Stimulated activated CD8-positive, alpha-beta memory T cell treated with anti-CD3 and anti-CD28 coated beads, Interleukin-12 subunit alpha, Interleukin-12 subunit beta, amount 100 ng/mL, for 24 hours (primary cell): ENCODE results near the gene PROCR.
"Not testable (repeated sequence)": the region's sequence is repeated elsewhere in the genome, so short reads cannot be mapped to it uniquely, and the experiment has no call there.

Source experiments
- DNase-seq: peaks from one replicate; pipeline ENCODE4 v3.0.0-alpha.2; 2020; ENCODE audit errors: extremely low read depth

PROCR gene

GRCh38 chr20:35165221-35166185 lies 6.4 kb upstream of the PROCR start:
- no peak for DNase-seq

GRCh38 chr20:35166242-35166830 lies 5.5 kb upstream of the PROCR start:
- DNase-seq: no peak

GRCh38 chr20:35167787-35168186 lies 4.1 kb upstream of the PROCR start:
- DNase-seq: no peak

- not testable (repeated sequence) for DNase-seq
Observed at GRCh38 chr20:35168701-35169409, 3.0 kb upstream of the PROCR start.

- no peak for DNase-seq
Observed at GRCh38 chr20:35171438-35171752, 477 bp upstream of the PROCR start.

- no peak for DNase-seq
Observed at GRCh38 chr20:35172434-35172806, 548 bp downstream of the PROCR start.

- DNase-seq: no peak
Observed at GRCh38 chr20:35173576-35174192, 1.8 kb downstream of the PROCR start.

- DNase-seq: no peak
Observed at GRCh38 chr20:35174458-35175216, 2.8 kb downstream of the PROCR start.

- no peak for DNase-seq
Observed at GRCh38 chr20:35176132-35176531, 4.3 kb downstream of the PROCR start.

GRCh38 chr20:35179292-35180212 lies 7.7 kb downstream of the PROCR start:
- DNase-seq: no peak

- no peak for DNase-seq
Observed at GRCh38 chr20:35180266-35180665, 8.4 kb downstream of the PROCR start.

GRCh38 chr20:35181731-35182130 lies 9.9 kb downstream of the PROCR start:
- no peak for DNase-seq

GRCh38 chr20:35186691-35187289 lies 14.9 kb downstream of the PROCR start:
- not testable (repeated sequence) for DNase-seq

- DNase-seq: no peak
Observed at GRCh38 chr20:35187584-35188190, 15.8 kb downstream of the PROCR start.

GRCh38 chr20:35189223-35189622 lies 17.4 kb downstream of the PROCR start:
- not testable (repeated sequence) for DNase-seq

- no peak for DNase-seq
Observed at GRCh38 chr20:35190556-35190955, 18.7 kb downstream of the PROCR start.

GRCh38 chr20:35191419-35192117 lies 19.7 kb downstream of the PROCR start:
- DNase-seq: no peak

- no peak for DNase-seq
Observed at GRCh38 chr20:35192118-35192872, 20.4 kb downstream of the PROCR start.
